ENCODE data around the gene C1orf105.
"Not testable (repeated sequence)": the region's sequence is repeated elsewhere in the genome, so short reads cannot be mapped to it uniquely, and the experiment has no call there.

The C1orf105 gene

GRCh38 chr1:172430128-172430454 is 9.6 kb downstream of the C1orf105 start:
- DNase-seq = no peak

GRCh38 chr1:172431204-172431603 is 10.7 kb downstream of the C1orf105 start:
- no peak for DNase-seq

GRCh38 chr1:172431721-172432192 is 11.3 kb downstream of the C1orf105 start:
- no peak for DNase-seq

GRCh38 chr1:172437183-172437582 is 16.7 kb downstream of the C1orf105 start:
- not testable (repeated sequence) for DNase-seq

DNA sequence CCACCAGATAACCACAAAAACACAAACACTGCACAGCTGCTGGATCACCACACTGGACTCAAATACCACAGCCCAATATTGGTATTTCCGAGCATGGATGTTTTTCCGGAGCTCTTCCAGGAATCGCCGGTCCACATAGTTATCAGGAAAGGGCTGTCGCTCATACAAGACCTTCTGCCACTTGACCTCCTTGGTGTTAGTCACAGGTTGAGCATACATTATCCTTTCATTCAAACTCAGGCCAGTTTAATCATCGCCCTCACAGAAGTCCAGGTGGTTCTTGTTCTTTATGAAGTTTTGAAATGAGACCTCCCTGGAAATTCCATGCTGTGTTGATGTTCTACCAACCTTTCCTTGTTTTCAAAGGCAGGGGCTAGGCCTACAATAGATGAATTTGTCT is 21.9 kb downstream of the C1orf105 start:
- DNase-seq = no peak

DNA sequence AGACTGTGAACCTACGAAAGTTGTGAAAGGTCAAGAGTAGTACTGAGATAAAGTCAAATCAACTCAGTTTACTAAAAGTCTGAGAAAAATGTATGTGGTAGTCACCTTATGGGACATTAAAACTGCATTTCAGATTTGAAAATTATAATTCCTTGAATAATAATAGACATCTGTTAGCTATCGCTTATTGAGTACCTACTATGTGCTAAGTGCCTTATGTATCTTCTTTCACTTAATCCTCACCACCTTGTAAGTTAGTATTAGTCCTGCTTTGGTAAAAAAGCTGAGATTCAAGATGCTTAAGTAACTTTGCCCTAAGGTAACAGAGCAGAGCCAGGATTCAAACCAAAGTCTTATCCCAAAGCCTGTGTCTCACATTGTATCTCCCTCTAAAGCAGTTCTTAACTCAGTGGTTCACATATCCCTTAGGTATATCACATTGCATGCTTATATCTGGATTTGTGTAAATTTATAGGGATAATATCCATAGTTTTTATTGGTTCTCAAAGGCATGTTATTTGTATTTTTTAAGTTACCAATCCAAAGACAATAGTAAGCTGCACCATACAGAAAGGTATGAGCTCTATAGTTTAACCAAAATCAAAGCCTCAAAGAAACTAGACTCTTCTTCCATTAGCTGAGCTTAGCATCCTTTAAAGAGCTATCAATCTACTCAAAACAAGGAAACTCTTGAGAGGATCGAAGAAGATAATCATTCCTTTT is 22.5 kb downstream of the C1orf105 start:
- no peak for DNase-seq

DNA sequence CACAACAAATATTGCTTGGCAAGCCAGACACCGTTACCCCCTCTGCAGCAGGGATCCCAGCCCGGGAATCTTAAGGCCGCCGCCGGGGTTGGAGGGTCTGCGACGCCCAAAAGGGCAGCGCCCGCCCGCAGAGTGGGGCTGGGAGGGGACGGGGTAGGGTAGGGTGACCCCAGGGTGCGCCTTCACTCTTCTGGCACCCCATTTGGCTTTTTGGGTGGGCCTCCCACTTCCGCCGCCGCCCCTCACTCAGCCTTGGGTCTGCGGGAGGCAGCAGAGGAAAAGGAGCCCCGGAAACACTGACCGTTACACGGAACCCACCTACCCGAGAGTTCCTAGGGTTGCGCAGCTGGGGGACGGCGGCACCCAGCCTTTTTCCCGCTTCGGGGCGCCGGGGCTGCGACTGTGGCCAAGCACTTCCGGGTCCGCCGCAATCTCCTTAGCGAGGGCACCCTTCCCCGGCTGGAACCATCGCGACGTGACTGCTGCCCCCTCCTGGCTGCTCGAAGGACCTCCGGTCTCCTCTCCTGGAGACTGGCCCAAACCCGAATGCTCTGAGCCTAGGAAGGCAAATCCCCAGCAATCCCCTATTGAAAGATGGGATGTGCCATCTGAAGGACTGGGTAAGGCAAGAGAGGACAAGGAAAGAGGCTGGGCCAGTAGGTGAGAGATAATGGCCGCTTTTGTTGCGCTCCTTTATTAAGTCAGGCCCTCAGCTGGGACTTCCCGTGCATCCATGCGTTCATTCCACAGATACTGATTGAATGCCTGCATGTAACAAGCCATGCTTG is 23.4 kb downstream of the C1orf105 start, which contains the start of gene PIGC:
PIGC (minus strand) TSS at position 404 of the 788 bp plus-strand sequence. CDS start 1,447 bp downstream, outside the sequence.
- peak; percentile 88 for DNase-seq

GRCh38 chr1:172446547-172446946 is 26.1 kb downstream of the C1orf105 start:
- DNase-seq = no peak

GRCh38 chr1:172447641-172448040 is 27.2 kb downstream of the C1orf105 start:
- DNase-seq = no peak

DNA sequence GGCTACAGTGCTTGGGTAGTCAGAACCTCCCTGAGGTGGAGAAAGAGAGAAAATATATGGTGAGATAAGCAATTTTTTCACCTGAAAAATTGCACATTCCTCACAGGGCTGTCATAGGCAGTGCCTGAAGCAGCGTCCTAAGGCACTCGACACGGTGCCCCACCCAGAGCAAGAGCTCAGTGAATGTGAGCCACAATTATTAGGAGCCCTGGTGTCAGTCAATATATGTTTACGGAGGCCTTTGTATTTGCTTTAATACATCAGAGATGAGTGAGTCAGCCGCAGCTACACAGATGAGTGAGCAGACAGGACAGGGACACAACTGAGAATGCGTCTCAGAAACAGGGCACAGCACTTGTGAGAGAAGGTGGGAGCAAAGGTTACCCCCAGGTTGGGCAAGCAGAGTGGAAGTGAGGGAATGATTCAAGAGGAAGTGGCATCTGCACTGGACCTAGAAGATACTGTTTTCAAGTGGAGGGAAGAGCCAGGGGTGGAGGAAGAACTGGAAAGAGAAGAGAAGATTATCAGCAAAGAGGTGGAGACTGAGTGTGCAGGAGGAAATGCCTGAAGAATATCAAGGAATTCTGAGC is 28.6 kb downstream of the C1orf105 start:
- DNase-seq = no peak

- peak; percentile 69 for DNase-seq
Measured at GRCh38 chr1:172449585-172450523, 29.4 kb downstream of the C1orf105 start.

DNA sequence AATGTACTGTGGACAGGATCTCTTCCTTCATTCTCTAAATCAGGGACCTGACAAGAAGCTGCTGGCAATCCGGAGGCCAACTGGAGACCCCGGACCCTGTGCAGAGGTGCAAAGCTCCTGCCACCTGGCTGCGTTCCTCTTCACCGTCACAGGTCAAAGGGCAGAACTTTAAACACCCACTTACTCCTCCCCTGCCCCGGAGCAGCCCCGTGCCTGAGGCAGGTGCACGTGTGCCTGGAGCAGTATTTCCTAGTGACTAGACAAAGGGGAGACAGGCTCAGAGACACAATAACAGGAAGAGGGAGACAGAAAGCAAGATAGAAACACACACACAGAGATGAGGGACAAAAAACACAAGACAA is 30.0 kb downstream of the C1orf105 start:
- DNase-seq = no peak

DNA sequence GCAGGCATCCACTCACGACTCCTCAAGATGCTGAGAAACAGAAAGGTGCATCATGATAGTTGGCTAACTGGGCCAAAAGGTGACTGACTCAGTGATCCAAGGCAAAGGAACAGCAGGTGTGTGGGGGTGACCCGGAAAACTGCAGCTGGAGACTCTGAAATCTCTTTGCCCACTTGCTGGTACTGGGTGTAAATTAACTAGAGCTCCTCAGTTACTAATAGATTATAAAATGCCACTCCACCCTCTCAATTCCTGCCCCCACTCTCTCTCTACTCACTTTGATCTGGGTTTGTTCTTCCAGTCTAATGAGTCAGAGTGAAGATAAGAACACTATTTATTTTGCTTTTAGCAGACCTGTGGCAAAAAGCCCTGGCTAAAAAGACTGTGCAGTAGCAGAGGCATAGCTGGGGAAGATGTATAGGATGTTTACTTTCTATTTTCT is 30.5 kb downstream of the C1orf105 start:
- peak; percentile 59 for DNase-seq

GRCh38 chr1:172452536-172453152 is 32.2 kb downstream of the C1orf105 start:
- DNase-seq = peak; percentile 17

DNA sequence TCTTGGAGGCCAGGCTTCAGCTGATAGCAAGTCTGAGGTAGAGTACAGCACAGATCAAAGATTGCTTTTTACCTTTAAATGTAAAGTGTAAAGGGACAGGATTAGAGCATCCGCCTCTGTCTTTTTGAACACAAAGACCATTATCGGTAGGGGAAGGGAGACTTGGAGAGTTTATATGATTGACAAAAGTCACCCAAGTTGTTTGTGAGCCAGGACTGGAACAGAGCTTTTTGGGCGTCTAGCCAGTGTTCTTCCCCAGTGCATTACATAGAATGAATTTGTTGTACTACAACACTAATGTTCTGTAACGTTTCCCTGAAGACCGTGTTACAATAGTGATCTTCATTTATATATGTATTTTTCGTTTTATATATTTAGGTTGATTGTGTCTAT is 32.7 kb downstream of the C1orf105 start:
- no peak for DNase-seq

- DNase-seq = no peak
Measured at GRCh38 chr1:172453607-172454006, 33.1 kb downstream of the C1orf105 start.

- DNase-seq = no peak
Measured at GRCh38 chr1:172455451-172455850, 35.0 kb downstream of the C1orf105 start.

GRCh38 chr1:172456344-172456769 is 35.9 kb downstream of the C1orf105 start:
- DNase-seq = no peak

GRCh38 chr1:172457479-172458130 is 37.1 kb downstream of the C1orf105 start:
- DNase-seq = no peak

DNA sequence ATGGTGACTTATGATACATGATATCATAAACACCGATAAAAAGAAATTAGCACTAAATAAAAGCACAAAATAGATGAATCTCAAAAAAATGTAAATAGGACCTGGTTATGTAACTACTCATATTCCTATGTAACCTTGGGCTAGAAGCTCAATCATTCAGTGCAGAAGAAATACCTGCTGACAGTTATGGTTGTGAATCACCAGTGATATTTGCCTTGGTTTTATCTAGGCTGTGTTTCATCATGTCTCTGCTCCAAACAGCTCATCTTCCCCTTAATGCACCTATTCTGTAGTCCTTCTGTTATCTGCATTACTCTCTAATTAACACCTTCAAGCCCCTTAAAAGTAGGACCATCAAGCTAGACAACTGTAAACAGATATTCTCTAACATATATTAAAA is 39.7 kb downstream of the C1orf105 start:
- no peak for DNase-seq

DNA sequence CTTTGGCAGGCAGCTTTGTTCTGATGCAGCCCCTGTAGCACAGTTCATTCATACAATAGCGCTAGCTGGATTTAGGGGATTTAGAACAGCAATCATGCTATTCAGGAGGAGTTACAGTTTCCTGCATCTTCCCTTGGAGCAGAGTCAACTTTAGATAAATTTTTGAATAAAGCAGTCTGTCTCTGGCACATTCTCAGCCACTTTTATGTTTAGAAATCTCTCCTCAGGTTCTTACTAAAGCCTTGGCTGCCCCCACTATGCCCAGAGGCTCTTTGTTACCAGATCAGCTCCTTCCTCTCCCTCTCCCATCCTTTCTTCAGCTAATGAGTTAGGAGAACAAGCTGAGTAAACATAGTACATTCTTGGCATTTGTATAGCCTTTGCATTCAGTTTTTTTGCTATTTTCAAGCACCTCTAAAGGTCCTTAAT is 40.4 kb downstream of the C1orf105 start:
- peak; percentile 23 for DNase-seq

GRCh38 chr1:172465617-172466016 is 45.1 kb downstream of the C1orf105 start:
- DNase-seq = no peak

Data from EL (cell line).